DLD1 (cell line): ENCODE measurements around the gene AGRN.

Experiments
- in situ Hi-C: cut with HindIII; loops from 2 replicates; pipeline ENCODE4 v1.10.0; 2017; ENCODE audit warnings: low sequenced_read_pairs

The AGRN gene

GRCh38 chr1:1033731-1034438 is 14.0 kb downstream of the AGRN start:
- in situ Hi-C loops = no loop called here

DNA sequence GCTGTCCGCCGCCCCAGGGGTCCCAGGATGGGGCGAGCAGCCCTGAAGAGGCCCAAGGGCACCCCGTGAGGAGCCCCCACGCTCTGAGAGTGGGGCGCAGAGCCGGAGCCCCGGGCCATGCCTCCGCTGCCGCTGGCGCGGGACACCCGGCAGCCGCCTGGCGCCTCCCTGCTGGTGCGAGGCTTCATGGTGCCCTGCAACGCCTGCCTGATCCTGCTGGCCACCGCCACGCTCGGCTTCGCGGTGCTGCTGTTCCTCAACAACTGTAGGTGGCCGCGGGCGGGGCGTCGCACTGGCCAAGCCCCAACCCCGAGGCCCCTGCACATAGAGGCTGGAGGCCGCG is 14.5 kb downstream of the AGRN start:
- in situ Hi-C loops = no loop called here

GRCh38 chr1:1035291-1035943 is 15.5 kb downstream of the AGRN start:
- in situ Hi-C loops = no loop called here

GRCh38 chr1:1037366-1038327 is 17.7 kb downstream of the AGRN start:
- in situ Hi-C loops = no loop called here

GRCh38 chr1:1038694-1039093 is 18.8 kb downstream of the AGRN start:
- in situ Hi-C loops = no loop called here

DNA sequence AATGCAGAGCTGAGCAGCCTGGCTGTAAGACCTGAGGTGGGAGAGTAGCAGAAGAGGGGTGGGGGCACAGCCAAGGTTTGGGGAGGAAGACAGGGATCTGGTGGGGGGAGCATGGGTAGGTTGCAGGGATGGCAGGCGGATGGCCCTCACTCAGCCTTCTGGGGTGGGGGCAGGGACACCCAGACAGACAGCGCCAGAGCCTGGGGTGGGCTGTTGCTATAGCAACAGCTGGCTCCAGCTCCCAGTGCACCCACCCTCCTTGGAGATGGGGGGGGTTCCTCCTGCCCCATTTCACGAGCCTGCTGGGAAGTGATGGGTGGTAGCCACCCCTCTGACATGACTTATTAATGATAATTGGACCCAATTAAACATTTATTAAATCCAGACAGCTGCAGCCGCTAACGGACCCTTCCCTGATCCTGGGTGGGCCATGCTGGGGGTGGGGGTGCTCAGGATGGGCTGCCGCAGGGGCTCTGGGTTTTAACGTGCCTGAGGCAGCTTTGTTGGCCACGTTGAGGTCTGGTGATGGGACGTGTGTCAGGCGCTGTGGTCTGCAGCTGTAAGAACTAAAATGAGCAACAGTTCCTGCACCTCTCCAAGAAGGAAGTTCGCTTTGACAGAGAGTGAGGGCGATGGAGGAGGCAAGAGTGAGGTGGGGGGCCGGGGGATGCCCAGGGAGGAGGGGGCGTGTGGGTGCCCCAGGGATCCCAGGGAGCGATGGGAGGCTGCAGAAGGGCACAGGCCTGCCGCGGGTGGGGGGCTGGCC is 19.4 kb downstream of the AGRN start:
- in situ Hi-C loops = no loop called here

- in situ Hi-C loops = no loop called here
Measured at GRCh38 chr1:1040004-1040991, 20.4 kb downstream of the AGRN start.

- in situ Hi-C loops = no loop called here
Measured at GRCh38 chr1:1041092-1041523, 21.2 kb downstream of the AGRN start.

GRCh38 chr1:1041873-1042272 is 22.0 kb downstream of the AGRN start:
- in situ Hi-C loops = no loop called here

DNA sequence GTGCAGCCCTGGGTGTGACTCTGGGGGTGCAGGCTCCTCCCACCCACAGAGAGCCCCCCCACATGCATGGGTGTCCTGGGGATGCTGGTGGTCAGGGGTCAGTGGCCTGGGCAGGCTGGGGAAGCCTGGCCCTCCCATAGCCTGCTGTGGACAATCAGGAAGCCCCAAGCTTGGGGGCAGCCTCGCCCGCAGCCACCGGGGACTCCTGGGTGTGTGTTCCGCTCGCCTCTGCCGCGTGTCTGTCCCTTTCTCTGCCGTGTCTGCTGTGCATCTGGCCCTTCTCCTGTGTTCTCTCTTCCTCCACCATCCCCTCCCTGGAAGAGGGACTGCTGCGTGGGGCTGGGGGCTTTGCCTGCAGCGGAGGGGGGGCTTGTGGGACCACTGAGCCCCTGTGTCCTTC is 22.9 kb downstream of the AGRN start:
- in situ Hi-C loops = no loop called here

DNA sequence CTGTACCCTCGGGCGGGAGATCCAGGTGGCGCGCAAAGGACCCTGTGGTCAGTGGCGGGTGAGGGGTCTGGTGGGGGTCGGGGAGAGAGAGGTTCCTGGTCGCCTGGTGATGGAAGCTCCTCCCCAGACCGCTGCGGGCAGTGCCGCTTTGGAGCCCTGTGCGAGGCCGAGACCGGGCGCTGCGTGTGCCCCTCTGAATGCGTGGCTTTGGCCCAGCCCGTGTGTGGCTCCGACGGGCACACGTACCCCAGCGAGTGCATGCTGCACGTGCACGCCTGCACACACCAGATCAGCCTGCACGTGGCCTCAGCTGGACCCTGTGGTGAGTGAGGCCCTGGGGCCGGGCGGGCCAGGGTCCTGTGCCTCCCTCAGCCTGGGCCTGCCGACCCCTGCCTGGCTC is 23.5 kb downstream of the AGRN start:
- in situ Hi-C loops = no loop called here

DNA sequence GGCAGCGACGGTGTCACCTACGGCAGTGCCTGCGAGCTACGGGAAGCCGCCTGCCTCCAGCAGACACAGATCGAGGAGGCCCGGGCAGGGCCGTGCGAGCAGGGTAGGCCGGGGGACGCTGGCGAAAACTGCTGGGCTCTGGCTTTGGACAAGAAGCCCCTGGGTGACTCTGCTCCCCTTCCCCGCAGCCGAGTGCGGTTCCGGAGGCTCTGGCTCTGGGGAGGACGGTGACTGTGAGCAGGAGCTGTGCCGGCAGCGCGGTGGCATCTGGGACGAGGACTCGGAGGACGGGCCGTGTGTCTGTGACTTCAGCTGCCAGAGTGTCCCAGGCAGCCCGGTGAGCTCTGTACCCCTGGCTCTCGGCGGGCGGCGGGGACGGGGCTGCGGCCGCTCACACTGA is 24.0 kb downstream of the AGRN start:
- in situ Hi-C loops = no loop called here

DNA sequence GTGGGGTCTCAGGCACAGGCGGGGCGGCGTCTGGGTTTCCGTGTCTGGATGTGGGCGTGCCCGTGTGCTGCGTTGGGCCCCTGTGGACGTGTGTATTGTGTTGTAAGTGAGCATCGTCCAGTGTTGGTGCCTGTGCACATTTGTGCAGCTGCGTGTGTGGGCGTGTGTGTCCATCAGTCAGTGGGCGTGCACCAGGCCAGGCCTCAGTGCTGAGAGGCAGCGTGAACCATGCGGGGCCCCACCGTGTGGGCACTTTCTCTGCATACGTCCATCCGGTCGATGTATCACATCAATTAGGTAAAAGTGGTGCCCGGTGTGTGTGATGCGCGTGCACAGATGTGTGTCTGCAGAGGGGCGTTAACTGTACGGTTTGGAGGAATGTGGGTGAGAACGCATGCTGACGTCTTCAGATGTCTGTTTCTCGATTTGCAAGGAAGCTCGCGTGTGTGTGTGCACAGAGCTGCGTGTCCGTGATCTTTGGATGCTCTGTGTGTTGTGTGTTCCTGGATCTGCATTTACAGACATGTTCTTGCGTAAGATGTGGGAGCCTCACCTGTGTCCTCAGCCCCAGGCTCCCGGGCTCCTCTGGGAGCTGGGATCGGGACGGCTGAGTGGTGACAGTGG is 24.6 kb downstream of the AGRN start:
- in situ Hi-C loops = no loop called here

GRCh38 chr1:1045129-1045528 is 25.2 kb downstream of the AGRN start:
- in situ Hi-C loops = no loop called here

DNA sequence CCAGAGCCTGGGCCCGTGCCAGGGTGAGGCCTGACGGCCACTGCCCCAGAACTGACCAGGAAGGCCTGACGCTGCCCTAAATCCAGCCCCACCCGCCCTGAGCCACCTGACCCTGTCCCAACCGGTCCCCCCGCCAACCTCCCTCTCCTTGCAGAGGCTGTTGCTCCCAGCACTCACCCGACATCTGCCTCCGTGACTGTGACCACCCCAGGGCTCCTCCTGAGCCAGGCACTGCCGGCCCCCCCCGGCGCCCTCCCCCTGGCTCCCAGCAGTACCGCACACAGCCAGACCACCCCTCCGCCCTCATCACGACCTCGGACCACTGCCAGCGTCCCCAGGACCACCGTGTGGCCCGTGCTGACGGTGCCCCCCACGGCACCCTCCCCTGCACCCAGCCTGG is 26.3 kb downstream of the AGRN start:
- in situ Hi-C loops = no loop called here

DNA sequence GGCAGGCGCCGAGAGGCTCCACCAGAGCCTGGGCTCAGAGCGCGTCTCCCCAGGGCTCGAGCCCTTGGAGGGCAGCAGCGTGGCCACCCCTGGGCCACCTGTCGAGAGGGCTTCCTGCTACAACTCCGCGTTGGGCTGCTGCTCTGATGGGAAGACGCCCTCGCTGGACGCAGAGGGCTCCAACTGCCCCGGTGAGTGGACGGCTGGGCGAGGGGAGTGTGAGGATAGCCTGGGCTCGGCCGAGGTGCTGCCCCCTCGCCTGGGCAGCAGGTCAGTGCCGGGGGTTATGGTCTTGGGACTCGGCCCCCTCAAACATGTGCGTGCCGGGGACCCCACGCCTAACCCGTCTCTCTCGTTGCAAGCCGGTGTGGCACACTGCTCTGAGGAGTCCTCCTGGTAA is 26.8 kb downstream of the AGRN start:
- in situ Hi-C loops = no loop called here

- in situ Hi-C loops = no loop called here
Measured at GRCh38 chr1:1047407-1047806, 27.5 kb downstream of the AGRN start.

DNA sequence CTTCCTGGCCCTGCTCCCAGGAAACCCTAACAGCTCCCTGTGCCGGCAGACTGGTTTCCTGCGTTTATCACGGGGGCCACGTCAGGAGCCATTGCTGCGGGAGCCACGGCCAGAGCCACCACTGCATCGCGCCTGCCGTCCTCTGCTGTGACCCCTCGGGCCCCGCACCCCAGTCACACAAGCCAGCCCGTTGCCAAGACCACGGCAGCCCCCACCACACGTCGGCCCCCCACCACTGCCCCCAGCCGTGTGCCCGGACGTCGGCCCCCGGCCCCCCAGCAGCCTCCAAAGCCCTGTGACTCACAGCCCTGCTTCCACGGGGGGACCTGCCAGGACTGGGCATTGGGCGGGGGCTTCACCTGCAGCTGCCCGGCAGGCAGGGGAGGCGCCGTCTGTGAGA is 28.0 kb downstream of the AGRN start:
- in situ Hi-C loops = no loop called here

DNA sequence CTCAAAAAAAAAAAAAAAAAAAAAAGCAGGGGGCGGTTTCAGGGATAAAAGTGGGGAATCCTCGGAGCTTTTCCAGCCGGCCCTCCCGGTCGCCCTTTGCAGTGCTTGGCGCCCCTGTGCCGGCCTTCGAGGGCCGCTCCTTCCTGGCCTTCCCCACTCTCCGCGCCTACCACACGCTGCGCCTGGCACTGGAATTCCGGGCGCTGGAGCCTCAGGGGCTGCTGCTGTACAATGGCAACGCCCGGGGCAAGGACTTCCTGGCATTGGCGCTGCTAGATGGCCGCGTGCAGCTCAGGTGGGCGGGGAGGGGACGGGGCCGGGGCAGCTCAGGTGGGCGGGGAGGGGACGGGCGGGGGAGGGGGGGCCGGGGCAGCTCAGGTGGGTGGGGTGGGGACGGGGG is 28.8 kb downstream of the AGRN start:
- in situ Hi-C loops = no loop called here
